ENCODE data around the gene GPR15. TPM values are rescaled to one million over a fixed set of nuclear protein-coding genes. Genes with fewer than 3 reads are reported as not detected.

GPR15 gene
- total RNA-seq, 3 donors from 2014 or later (not counting 1 experiment from before 2014, with no cell fraction given) = 0.97 to 32.8 (median 1.5) TPM

GRCh38 chr3:98542623-98543022, 10.8 kb downstream of the GPR15 start:
- no peaks in the 10 kb centered on the region for H3K9me3 ChIP-seq (ENCODE audit: control insufficient read depth, insufficient read depth, low read length)
- H3K27me3 ChIP-seq (ENCODE audit: control insufficient read depth, insufficient read depth, low read length) = no peaks in the 10 kb centered on the region
- H3K27ac ChIP-seq (ENCODE audit: low read length) = no peak overlapping the region
- H3K27me3 Mint-ChIP-seq (ENCODE audit: low read depth in 2 of 2) = no peaks in the 10 kb centered on the region
- 100% methylated on average over 1 of the region's 1 CpG for WGBS (ENCODE audit: insufficient coverage)
- H3K4me1 Mint-ChIP-seq = peaks cover 12 to 14% of the 10 kb centered on the region in 2 donors
- no peak for TF ChIP-seq CTCF (IDR thresholded peaks at IDR 0.05)
- no peaks in the 10 kb centered on the region for H3K9me3 Mint-ChIP-seq
- DNase-seq = no peak
- H3K4me1 ChIP-seq (ENCODE audit: control insufficient read depth, insufficient read depth, low read length) = no peaks in the 10 kb centered on the region
- intact Hi-C loops (cut with micrococcal nuclease) = no loop called here
- ATAC-seq = no peak
- no peak overlapping the region for H3K4me3 Mint-ChIP-seq
- H3K36me3 ChIP-seq (ENCODE audit: control insufficient read depth, insufficient read depth, low read length) = no peaks in the 10 kb centered on the region
- no peak overlapping the region for H3K4me3 ChIP-seq (ENCODE audit: low read length)
- no peak overlapping the region for H3K27ac Mint-ChIP-seq
- H3K36me3 Mint-ChIP-seq = no peaks in the 10 kb centered on the region

- H3K27me3 ChIP-seq (ENCODE audit: control insufficient read depth, insufficient read depth, low read length) = no peaks in the 10 kb centered on the region
- Mint-ChIP-seq H3K9me3 (no peaks in the 10 kb centered on the region), H3K4me1 (peaks cover 13 to 25% of the 10 kb centered on the region in 2 donors), H3K27me3 (ENCODE audit: low read depth in 2 of 2) (no peaks in the 10 kb centered on the region), H3K36me3 (no peaks in the 10 kb centered on the region), H3K4me3 (no peak overlapping the region), H3K27ac (peak overlapping the region in 1 of 2 donors; percentile 17)
- H3K36me3 ChIP-seq (ENCODE audit: control insufficient read depth, insufficient read depth, low read length) = no peaks in the 10 kb centered on the region
- no peaks in the 10 kb centered on the region for H3K9me3 ChIP-seq (ENCODE audit: control insufficient read depth, insufficient read depth, low read length)
- whole genome bisulfite sequencing (ENCODE audit: insufficient coverage) = 54% methylated on average over 3 of the region's 5 CpGs
- peak in 1 of 2 donors; percentile 53 for DNase-seq
- H3K4me3 ChIP-seq (ENCODE audit: low read length) = no peak overlapping the region
- no peak for TF ChIP-seq CTCF (IDR thresholded peaks at IDR 0.05)
- intact Hi-C loops (cut with micrococcal nuclease) = no loop called here
- peaks cover 14% of the 10 kb centered on the region for H3K4me1 ChIP-seq (ENCODE audit: control insufficient read depth, insufficient read depth, low read length)
- H3K27ac ChIP-seq (ENCODE audit: low read length) = no peak overlapping the region
- peak in 2 of 3 donors; percentile 33 to 46 for ATAC-seq
These were observed 14.2 kb downstream of the GPR15 start for GRCh38 chr3:98545940-98546339.

- no peaks in the 10 kb centered on the region for H3K27me3 ChIP-seq (ENCODE audit: control insufficient read depth, insufficient read depth, low read length)
- peak overlapping the region; percentile 31 to 52 for H3K27ac Mint-ChIP-seq
- no peaks in the 10 kb centered on the region for H3K9me3 Mint-ChIP-seq
- TF ChIP-seq CTCF (IDR thresholded peaks at IDR 0.05) = no peak
- no peak overlapping the region for H3K4me3 ChIP-seq (ENCODE audit: low read length)
- H3K36me3 ChIP-seq (ENCODE audit: control insufficient read depth, insufficient read depth, low read length) = no peaks in the 10 kb centered on the region
- no peaks in the 10 kb centered on the region for H3K9me3 ChIP-seq (ENCODE audit: control insufficient read depth, insufficient read depth, low read length)
- peak overlapping the region; percentile 14 for H3K27ac ChIP-seq (ENCODE audit: low read length)
- DNase-seq (no peak), ATAC-seq (no peak)
- 60% methylated on average over 3 of the region's 5 CpGs for whole genome bisulfite sequencing (ENCODE audit: insufficient coverage)
- H3K36me3 Mint-ChIP-seq = no peaks in the 10 kb centered on the region
- peaks cover 39 to 51% of the 10 kb centered on the region in 2 donors for H3K4me1 Mint-ChIP-seq
- no peaks in the 10 kb centered on the region for H3K27me3 Mint-ChIP-seq (ENCODE audit: low read depth in 2 of 2)
- H3K4me1 ChIP-seq (ENCODE audit: control insufficient read depth, insufficient read depth, low read length) = peaks cover 34% of the 10 kb centered on the region
- H3K4me3 Mint-ChIP-seq = no peak overlapping the region
- intact Hi-C loops (cut with micrococcal nuclease) = no loop called here
These were observed 16.8 kb downstream of the GPR15 start for GRCh38 chr3:98548544-98548943.

- no peaks in the 10 kb centered on the region for H3K9me3 ChIP-seq (ENCODE audit: control insufficient read depth, insufficient read depth, low read length)
- H3K27ac Mint-ChIP-seq = peak overlapping the region in 1 of 2 donors; percentile 75
- peaks cover 42 to 54% of the 10 kb centered on the region in 2 donors for H3K4me1 Mint-ChIP-seq
- no peaks in the 10 kb centered on the region for H3K9me3 Mint-ChIP-seq
- TF ChIP-seq CTCF (IDR thresholded peaks at IDR 0.05) = no peak
- no peaks in the 10 kb centered on the region for H3K27me3 ChIP-seq (ENCODE audit: control insufficient read depth, insufficient read depth, low read length)
- no peak overlapping the region for H3K4me3 Mint-ChIP-seq
- no peaks in the 10 kb centered on the region for H3K36me3 Mint-ChIP-seq
- DNase-seq = no peak
- intact Hi-C loops (cut with micrococcal nuclease) = no loop called here
- peaks cover 34% of the 10 kb centered on the region for H3K4me1 ChIP-seq (ENCODE audit: control insufficient read depth, insufficient read depth, low read length)
- ATAC-seq = no peak
- WGBS (ENCODE audit: insufficient coverage) = 88% methylated on average over 3 of the region's 3 CpGs
- H3K27me3 Mint-ChIP-seq (ENCODE audit: low read depth in 2 of 2) = no peaks in the 10 kb centered on the region
- H3K27ac ChIP-seq (ENCODE audit: low read length) = no peak overlapping the region
- no peaks in the 10 kb centered on the region for H3K36me3 ChIP-seq (ENCODE audit: control insufficient read depth, insufficient read depth, low read length)
- no peak overlapping the region for H3K4me3 ChIP-seq (ENCODE audit: low read length)
These were observed 19.1 kb downstream of the GPR15 start for GRCh38 chr3:98550833-98551232.
